SIG-M5 (cell line): ENCODE results near the gene ME1.

Source experiments
- DNase-seq: peaks from one replicate; lab custom pipeline; 2025; lab: John Stamatoyannopoulos, UW

ME1 gene

GRCh38 chr6:83190626-83191025 is 240.2 kb downstream of the ME1 start:
- no peak for DNase-seq

DNA sequence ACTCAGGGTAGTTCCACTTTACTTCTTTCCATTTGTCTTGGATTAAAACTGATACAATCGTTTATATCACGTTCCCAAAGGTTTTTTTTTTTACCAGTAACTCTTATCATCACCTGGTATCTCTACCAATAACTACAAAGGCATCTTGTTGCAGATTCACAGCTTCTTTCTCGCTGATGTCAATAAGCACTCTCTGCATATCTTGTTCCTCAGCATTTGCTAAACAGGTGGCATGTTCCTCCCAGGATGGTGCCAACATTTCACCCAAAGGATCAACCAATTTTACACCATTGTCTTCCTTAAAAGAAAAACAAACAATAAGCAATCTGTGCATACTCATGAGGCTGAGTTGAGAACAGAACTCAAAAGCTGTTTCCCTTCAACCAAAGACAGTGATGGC is 242.3 kb downstream of the ME1 start:
- DNase-seq, result no peak

DNA sequence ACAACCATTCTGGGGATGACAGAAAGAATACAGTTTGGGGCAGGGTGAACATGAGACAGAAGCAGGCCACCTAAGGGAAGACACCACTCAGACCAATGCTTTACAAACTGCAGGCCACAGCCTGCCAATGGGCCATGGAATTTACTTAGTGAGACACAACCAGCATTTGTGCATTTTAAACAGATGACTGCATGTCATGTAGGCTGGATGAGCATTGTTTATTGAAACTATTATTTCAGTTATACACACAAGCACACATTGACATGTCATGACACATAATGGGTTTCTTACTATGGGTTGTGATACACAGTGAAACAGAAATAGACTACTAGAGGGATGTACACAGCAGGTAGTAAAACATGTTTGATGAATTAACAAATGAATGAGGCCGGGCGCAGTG is 245.8 kb downstream of the ME1 start:
- DNase-seq, result no peak

- DNase-seq, result no peak
Observed at GRCh38 chr6:83183082-83183828, 247.6 kb downstream of the ME1 start.

GRCh38 chr6:83182114-83182513 is 248.7 kb downstream of the ME1 start:
- DNase-seq, result no peak

DNA sequence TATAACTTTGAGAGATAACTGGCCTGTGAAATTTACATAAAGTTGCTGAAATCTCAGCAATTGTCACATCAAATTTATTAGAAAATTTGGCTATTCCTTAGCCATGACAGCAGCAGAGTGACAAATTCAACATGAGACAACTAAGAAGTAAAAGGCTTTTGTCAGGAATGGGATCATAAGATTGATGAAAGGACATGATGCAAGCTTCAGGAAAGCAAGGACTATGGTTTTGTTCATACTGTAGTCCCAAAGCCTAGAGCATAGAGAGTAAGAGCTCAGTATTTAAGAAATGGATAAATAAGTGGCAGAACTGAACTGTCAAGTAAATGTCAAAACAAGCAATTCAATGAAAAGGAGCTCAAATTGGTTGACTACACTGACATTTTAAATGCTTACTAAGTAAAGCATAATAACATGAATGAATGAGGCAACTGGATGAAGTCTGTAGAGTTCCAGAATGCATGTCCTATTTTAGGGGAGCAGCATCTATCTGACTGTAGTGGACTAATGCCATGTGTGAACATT is 250.4 kb downstream of the ME1 start:
- no peak for DNase-seq

GRCh38 chr6:83176246-83176645 is 254.6 kb downstream of the ME1 start:
- no peak for DNase-seq

DNA sequence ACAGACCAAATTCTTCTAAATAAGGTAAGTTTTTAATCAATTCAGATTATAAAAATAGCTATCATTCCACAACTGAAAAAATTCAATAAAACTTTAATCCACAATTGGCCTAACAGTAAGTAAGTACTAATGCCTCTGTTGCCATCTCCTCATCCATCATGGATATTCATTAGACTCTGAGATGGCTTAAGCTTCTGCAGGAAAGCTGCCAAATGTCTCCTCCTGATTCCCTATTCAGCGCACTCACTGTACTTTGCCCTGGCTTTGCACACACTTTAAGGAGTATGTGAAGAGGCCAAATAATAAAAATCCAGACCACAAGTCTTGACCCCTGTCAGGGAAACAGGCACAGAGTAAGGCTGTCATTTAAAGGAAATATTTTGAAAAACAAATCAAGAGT is 261.3 kb downstream of the ME1 start:
- no peak for DNase-seq

DNA sequence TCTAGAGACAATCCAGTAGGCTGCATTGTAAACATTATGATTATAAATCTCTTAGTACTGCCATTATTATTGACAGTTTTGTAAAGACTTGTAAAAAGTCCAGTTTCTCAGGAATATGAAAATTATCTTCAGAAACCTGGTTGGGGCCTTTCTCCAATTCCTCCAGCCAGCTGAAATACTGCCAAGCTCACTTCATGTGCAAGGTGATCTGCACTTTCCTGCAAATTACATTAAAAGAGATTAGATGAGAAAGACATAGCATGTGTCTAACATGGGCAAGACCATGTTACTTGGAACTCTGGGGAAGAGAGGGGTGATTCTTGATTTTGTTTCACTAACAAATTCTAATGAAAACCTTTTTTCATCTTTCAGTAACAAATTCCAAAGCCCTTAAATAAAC is 261.7 kb downstream of the ME1 start:
- DNase-seq, result no peak

DNA sequence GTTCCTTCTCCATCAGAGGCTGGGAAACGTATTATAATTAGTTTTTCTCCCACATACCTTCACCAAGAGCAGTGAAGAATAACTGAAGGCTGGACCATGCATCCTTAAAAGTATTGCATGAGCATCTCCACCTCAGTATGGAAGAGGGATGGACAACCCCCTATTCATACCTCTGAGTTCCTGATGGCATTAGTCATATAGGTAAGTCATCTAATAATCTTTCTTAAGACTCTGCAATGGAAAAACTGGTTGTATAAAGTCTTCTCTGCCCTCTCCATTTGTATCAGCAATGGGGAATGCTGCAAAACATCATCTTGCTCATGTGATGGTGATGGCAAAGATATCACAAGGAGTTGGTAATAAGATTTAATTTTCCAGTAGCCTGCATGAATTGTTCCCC is 262.3 kb downstream of the ME1 start:
- DNase-seq, result no peak

DNA sequence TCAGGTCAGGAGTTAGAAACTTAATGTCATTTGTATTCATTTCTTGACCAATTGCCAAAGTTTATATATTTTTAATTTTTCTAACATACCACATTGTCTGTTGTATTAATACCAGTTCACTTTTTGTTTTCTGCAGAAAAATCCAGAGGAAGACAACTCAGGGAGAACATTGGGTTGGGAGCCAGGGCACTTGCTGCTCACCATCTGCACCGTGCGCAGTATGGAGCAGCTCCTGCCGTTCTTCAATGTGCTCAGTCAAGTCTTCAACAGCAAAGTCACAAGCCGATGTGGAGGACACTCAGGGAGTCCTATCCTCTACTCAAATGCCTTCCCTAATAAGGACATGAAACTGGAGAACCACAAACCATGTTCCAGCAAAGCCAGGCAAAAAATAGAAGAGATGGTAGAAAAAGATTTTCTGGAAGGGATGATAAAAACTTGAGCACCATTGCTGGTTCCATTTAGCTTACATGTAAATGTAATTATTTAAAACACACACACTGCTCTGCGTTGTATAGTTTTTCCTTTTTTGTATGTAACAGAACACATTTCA is 263.0 kb downstream of the ME1 start:
- DNase-seq, result no peak
